A549 (cell line): ENCODE results near the gene PCYT1B. TPM values are rescaled to one million over a fixed set of nuclear protein-coding genes. Genes with fewer than 3 reads are reported as not detected.

Experiments
- ATAC-seq, 2 experiments: fragments of 200-7000 bp in 1 of 2; fragments of >200 bp in 1 of 2; cut with Nextera tagmentation in 1 of 2; cut with Tn5 transposase in 1 of 2; 3 replicates each; pipeline versions ENCODE4 v1.8.0 to v1.9.1; 2018 to 2020; ENCODE audit warnings: mild to moderate bottlenecking in 1 of 2, moderate library complexity in 1 of 2
- CTCF ChIA-PET: fragments of 300-600 bp; sonication (Branson Sonifier 250); formaldehyde crosslinking; extraction: SDS; loops from one replicate; lab custom pipeline; 2021; ENCODE audit warnings: antibody characterized with exemption, inconsistent platforms; lab: Yijun Ruan, JAX
- POLR2A ChIA-PET: fragments of 350-600 bp; formaldehyde crosslinking; extraction: SDS; loops from one replicate; lab custom pipeline; 2021; ENCODE audit warnings: antibody characterized with exemption, inconsistent platforms; lab: Yijun Ruan, JAX
- DNase-seq, 2 experiments: peaks; one replicate each; pipeline versions ENCODE4 v3.0.0 to v3.0.0-alpha.2; 2011 to 2016; ENCODE audit warnings: low read depth in 1 of 2, low spot score in 1 of 2
- FAIRE-seq: peaks from 2 replicates; lab custom pipeline; 2011; peaks lifted over from hg19 to GRCh38; lab: Jason Lieb, UNC
- H3K27ac ChIP-seq, 2 experiments: fragments of >200 bp; sonication (Bioruptor Twin); formaldehyde crosslinking; 3 replicates each; pipeline ENCODE4 v1.5.1; 2016 to 2017
- H3K4me1 ChIP-seq: fragments of >200 bp; sonication (Bioruptor Twin); formaldehyde crosslinking; 3 replicates; pipeline ENCODE4 v1.6.1; 2016
- H3K4me2 ChIP-seq: fragments of >200 bp; sonication (Bioruptor Twin); formaldehyde crosslinking; 3 replicates; pipeline ENCODE4 v1.6.1; 2016
- H3K4me3 ChIP-seq: fragments of >200 bp; sonication (Bioruptor Twin); formaldehyde crosslinking; 3 replicates; pipeline ENCODE4 v1.5.1; 2016
- H3K9me3 ChIP-seq: fragments of >200 bp; sonication (Bioruptor Twin); formaldehyde crosslinking; 3 replicates; pipeline ENCODE4 v1.6.1; 2016
- CBX2 ChIP-seq: fragments of 200-600 bp; sonication (generic); IDR thresholded peaks from 2 replicates; pipeline ENCODE4 v1.6.1; 2016; ENCODE audit warnings: low read depth, mild to moderate bottlenecking, borderline replicate concordance
- CBX8 ChIP-seq: fragments of 200-600 bp; sonication (generic); IDR thresholded peaks from 2 replicates; pipeline ENCODE4 v1.6.1; 2016
- CHD2 ChIP-seq: fragments of 150-350 bp; IDR thresholded peaks from 2 replicates; pipeline ENCODE4 v1.6.1; 2014; ENCODE audit warnings: low read length; ENCODE audit not compliant: partially characterized antibody
- CTCF ChIP-seq: fragments of >200 bp; sonication (Bioruptor Twin); formaldehyde crosslinking; IDR thresholded peaks from 3 replicates; pipeline ENCODE4 v1.5.1; 2016
- EHMT2 ChIP-seq: fragments of 200-600 bp; sonication (generic); IDR thresholded peaks from 2 replicates; pipeline ENCODE4 v1.6.1; 2016; ENCODE audit warnings: antibody characterized with exemption, low read depth, mild to moderate bottlenecking, moderate library complexity
- EP300 ChIP-seq, 2 experiments: fragments of >200 bp; sonication (Bioruptor Twin); formaldehyde crosslinking; IDR thresholded peaks; 2 replicates in 1 of 2; 3 replicates in 1 of 2; pipeline ENCODE4 v1.6.1; 2016 to 2017
- FOXS1 ChIP-seq: fragments of 250-450 bp; sonication (Bioruptor Pico); IDR thresholded peaks from 2 replicates; pipeline ENCODE4 v1.5.0; 2020; ENCODE audit warnings: mild to moderate bottlenecking, moderate library complexity
- GATA3 ChIP-seq: IDR thresholded peaks from 2 replicates; pipeline ENCODE4 v1.6.1; 2012; ENCODE audit warnings: borderline replicate concordance
- HMGXB4 ChIP-seq: fragments of 250-450 bp; sonication (Bioruptor Pico); IDR thresholded peaks from 2 replicates; pipeline ENCODE4 v1.5.0; 2021; ENCODE audit warnings: mild to moderate bottlenecking, moderate library complexity, borderline replicate concordance
- HOXA7 ChIP-seq: fragments of 250-450 bp; sonication (Bioruptor Pico); IDR thresholded peaks from 2 replicates; pipeline ENCODE4 v1.5.0; 2020; ENCODE audit warnings: mild to moderate bottlenecking, moderate library complexity
- MAZ ChIP-seq: fragments of 150-350 bp; IDR thresholded peaks from 2 replicates; pipeline ENCODE4 v1.6.1; 2014; ENCODE audit warnings: antibody characterized with exemption, low read depth, low read length, borderline replicate concordance
- NFE2L2 ChIP-seq: fragments of 150-350 bp; conservative IDR thresholded peaks from 2 replicates; pipeline ENCODE4 v1.6.1; 2014; ENCODE audit warnings: low read length
- PBX3 ChIP-seq: IDR thresholded peaks from 2 replicates; pipeline ENCODE4 v1.6.1; 2012
- POLR2AphosphoS2 ChIP-seq: conservative IDR thresholded peaks from 2 replicates; pipeline ENCODE4 v1.6.1; 2012; ENCODE audit warnings: low read length, improper control_type of control experiment, inconsistent platforms
- RAD21 ChIP-seq, 2 experiments: fragments of >200 bp in 1 of 2; sonication (Bioruptor Twin) in 1 of 2; formaldehyde crosslinking in 1 of 2; IDR thresholded peaks in 1 of 2; conservative IDR thresholded peaks in 1 of 2; 2 replicates in 1 of 2; 3 replicates in 1 of 2; pipeline ENCODE4 v1.6.1; 2012 to 2018; ENCODE audit warnings: inconsistent platforms in 1 of 2
- RFX5 ChIP-seq: fragments of 450-650 bp; IDR thresholded peaks from 2 replicates; pipeline ENCODE4 v1.7.1; 2014; ENCODE audit warnings: antibody characterized with exemption, mild to moderate bottlenecking, moderate library complexity
- TFCP2L1 ChIP-seq: fragments of 250-450 bp; sonication (Bioruptor Pico); IDR thresholded peaks from 2 replicates; pipeline ENCODE4 v1.5.0; 2021; ENCODE audit warnings: mild to moderate bottlenecking
- ZC3H11A ChIP-seq: fragments of 450-650 bp; IDR thresholded peaks from 2 replicates; pipeline ENCODE4 v1.6.1; 2014; ENCODE audit warnings: antibody characterized with exemption, mild to moderate bottlenecking
- ZFP36 ChIP-seq: fragments of 450-650 bp; IDR thresholded peaks from 2 replicates; pipeline ENCODE4 v1.6.1; 2014; ENCODE audit warnings: borderline replicate concordance; ENCODE audit not compliant: partially characterized antibody
- WGBS: methylation state at CpG from one replicate; pipeline ENCODE4 v1.1.6; 2017; ENCODE audit errors: missing lambda C conversion rate; 5-methylcytosine and 5-hydroxymethylcytosine counted together
- polyA plus RNA-seq, 4 experiments: library from polyadenylated mRNA; depleted of rRNA in 3 of 4; stranded (reverse); fragments of >200 nt; fragmentation: RNase III in 1 of 4; extraction: RNeasy Plus Mini Kit Qiagen cat#74134 plus additional on column Dnase treatment in 1 of 4; gene quantifications; 2 replicates in 3 of 4; 3 replicates in 1 of 4; pipeline ENCODE4 v1.2.3, GENCODE V29; 2011 to 2017
- TF ChIP-seq, protein P1 (sequence below): fragments of 450-650 bp; IDR thresholded peaks from 2 replicates; pipeline ENCODE4 v1.6.1; 2014; ENCODE audit warnings: antibody characterized with exemption

PCYT1B gene
- polyA plus RNA-seq, 2 of the 4 experiments (the other 2 are of a cell fraction), result 0.05 TPM; not detected in 1

GRCh38 chrX:24682739-24683432 lies 35.7 kb upstream of the PCYT1B start:
- POLR2A ChIA-PET, result no interaction called here
- TF ChIP-seq ZFP36 (no peak), ZC3H11A (no peak), GATA3 (no peak), POLR2AphosphoS2 (no peak), EHMT2 (no peak), HOXA7 (CRISPR knock-in tag) (no peak), EP300 (IDR thresholded peaks at IDR 0.05) (no peak), HMGXB4 (CRISPR knock-in tag) (no peak), CBX2 (no peak), TFCP2L1 (CRISPR knock-in tag) (no peak)
- WGBS, result 68% methylated on average over 7 of the region's 7 CpGs
- FAIRE-seq, result no peak
- no peak for DNase-seq
- Histone ChIP-seq H3K27ac (no peak overlapping the region), H3K4me2 (no peak overlapping the region), H3K4me1 (no peaks in the 10 kb centered on the region), H3K9me3 (no peaks in the 10 kb centered on the region), H3K4me3 (no peak overlapping the region)
- CTCF ChIA-PET, result interaction anchor here (1.0 kb wide), 1 partner anchor 461 kb away, joined by 3 read pairs; no protein-coding TSS in a partner anchor
- no peak for ATAC-seq

GRCh38 chrX:24676403-24677024 lies 29.4 kb upstream of the PCYT1B start:
- CTCF ChIA-PET, result interaction anchor here (0.5 to 1.3 kb wide), 7 partner anchors 11 to 394 kb away, joined by 3 to 5 read pairs (median 4); no protein-coding TSS in a partner anchor
- TF ChIP-seq CBX8, result no peak
- no peak for TF ChIP-seq EP300 (IDR thresholded peaks at IDR 0.05)
- TF ChIP-seq CHD2, result no peak
- TF ChIP-seq NFE2L2, result no peak
- TF ChIP-seq RFX5, result no peak
- TF ChIP-seq PBX3, result no peak
- TF ChIP-seq RAD21 (conservative IDR thresholded peaks at IDR 0.05 in 1 of 2, IDR thresholded peaks at IDR 0.05 in 1 of 2), result peak; percentile 10 to 22; a peak in 1 of 5 replicates
- TF ChIP-seq FOXS1, result no peak
- TF ChIP-seq CTCF, result peak; percentile 47
- no peak for TF ChIP-seq GATA3
- TF ChIP-seq MAZ, result no peak
- TF ChIP-seq, protein P1, sequence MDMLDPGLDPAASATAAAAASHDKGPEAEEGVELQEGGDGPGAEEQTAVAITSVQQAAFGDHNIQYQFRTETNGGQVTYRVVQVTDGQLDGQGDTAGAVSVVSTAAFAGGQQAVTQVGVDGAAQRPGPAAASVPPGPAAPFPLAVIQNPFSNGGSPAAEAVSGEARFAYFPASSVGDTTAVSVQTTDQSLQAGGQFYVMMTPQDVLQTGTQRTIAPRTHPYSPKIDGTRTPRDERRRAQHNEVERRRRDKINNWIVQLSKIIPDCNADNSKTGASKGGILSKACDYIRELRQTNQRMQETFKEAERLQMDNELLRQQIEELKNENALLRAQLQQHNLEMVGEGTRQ, result no peak

More at GRCh38 chrX:24676403-24677024, 29.4 kb upstream of the PCYT1B start:
- Histone ChIP-seq H3K4me3 (no peak overlapping the region), H3K4me2 (peak overlapping the region; percentile 37; the same call in 1 of the 3 replicates), H3K9me3 (no peaks in the 10 kb centered on the region), H3K27ac (no peak overlapping the region), H3K4me1 (no peaks in the 10 kb centered on the region)
- ATAC-seq (peak in 1 of 2 experiments; percentile 75; a peak in 3 of 6 replicates), FAIRE-seq (peak; percentile 73), DNase-seq (peak; percentile 18 to 22)
- POLR2A ChIA-PET, result interaction anchor here (0.7 kb wide), 1 partner anchor 17 kb away, joined by 3 read pairs; no protein-coding TSS in a partner anchor
- WGBS, result 37% methylated on average over 5 of the region's 5 CpGs
